HL-60/S4 treated with retinoic acid at 250 ng/mL for 4 days and 3 days (cell line): Measurements from ENCODE around the gene HHIP.

ENCODE experiments used
- in situ Hi-C: fragments of 300-500 bp; cut with MboI; formaldehyde crosslinking; loops from 2 replicates; pipeline ENCODE4 v1.7.0; 2022; ENCODE audit warnings: low sequenced_read_pairs

HHIP gene

GRCh38 chr4:144655491-144655890 is 9.5 kb downstream of the HHIP start:
- in situ Hi-C loops, result no loop called here

- in situ Hi-C loops, result no loop called here
Measured at GRCh38 chr4:144656850-144657249, 10.9 kb downstream of the HHIP start.

- in situ Hi-C loops, result no loop called here
Measured at GRCh38 chr4:144658015-144658567, 12.1 kb downstream of the HHIP start.

DNA sequence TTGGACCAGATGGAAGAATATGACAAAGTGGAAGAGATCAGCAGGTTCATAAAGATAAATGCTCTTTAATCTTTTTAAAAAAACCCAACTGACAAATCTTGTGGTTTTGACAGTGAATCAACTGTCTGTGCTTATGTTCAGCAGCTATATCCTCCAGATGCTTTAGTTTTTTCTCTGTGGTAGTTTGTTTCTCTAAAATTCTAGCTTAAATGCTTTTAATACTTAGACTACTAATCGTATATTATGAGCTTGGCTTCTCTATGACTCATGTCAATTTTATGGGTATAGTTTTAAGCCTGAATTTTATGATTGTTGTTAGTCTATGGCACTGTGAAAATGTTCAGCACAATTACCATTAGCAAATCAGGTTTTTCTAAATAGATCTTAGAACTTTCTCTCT is 12.9 kb downstream of the HHIP start:
- in situ Hi-C loops, result no loop called here

DNA sequence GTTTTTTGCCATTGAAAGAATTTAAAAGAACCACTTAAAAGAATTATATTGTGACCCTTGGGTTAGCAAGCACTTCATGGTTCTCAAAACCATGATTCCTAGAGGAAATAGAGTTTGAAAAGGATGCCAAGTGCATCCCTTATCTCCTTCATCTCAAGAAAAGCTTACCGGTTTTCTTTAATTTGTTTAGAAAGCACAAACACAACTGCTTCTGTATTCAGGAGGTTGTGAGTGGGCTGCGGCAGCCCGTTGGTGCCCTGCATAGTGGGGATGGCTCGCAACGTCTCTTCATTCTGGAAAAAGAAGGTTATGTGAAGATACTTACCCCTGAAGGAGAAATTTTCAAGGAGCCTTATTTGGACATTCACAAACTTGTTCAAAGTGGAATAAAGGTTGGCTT is 13.5 kb downstream of the HHIP start:
- in situ Hi-C loops, result no loop called here

- in situ Hi-C loops, result no loop called here
Measured at GRCh38 chr4:144663834-144664475, 18.0 kb downstream of the HHIP start.

DNA sequence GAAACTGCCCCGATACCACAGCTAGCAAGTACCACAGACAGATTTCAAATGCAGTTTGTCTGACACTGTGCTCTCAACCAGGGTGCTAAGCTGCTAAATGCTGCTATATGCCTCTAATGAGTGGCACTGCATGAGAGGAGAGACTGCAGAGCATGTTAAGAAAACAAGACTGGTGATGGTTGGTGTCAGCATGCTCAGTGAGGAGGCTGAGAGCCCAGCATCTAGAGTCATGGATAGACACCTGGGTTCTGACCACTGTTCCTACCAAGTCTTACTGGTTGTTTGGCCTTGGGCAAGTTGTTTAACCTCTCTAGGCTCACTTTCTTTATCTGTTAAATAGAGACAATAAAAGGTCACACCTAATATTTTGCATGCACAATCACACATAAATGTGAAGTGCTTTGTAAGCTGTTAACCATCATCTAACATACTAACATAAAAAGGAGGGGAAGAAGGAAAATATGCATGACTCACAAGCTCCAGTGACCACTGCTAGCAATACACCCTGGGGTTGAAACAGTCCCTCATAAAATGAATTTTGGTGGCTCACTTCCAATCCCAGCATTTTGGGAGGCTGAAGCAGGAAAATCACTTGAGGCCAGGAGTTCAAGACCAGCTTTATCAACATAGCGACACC is 20.7 kb downstream of the HHIP start:
- in situ Hi-C loops, result no loop called here

DNA sequence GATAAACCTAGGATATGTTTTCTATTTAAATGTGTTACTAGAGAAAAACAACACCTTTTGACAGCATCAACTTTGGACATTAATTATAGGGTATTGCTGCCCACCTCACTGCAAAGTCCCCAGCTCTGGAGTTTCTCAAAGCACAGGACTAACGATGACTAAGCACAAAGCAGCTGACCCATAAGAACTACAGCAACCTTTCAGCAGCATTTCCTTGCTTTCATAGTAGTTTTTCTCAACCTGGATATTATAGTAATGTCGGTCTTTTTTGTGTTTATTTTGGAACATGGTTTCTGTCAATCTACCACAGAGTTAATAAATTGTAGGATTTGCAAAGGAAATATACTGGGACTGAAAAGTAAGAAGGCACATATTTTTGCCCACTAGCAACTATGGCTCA is 21.5 kb downstream of the HHIP start:
- in situ Hi-C loops, result no loop called here

DNA sequence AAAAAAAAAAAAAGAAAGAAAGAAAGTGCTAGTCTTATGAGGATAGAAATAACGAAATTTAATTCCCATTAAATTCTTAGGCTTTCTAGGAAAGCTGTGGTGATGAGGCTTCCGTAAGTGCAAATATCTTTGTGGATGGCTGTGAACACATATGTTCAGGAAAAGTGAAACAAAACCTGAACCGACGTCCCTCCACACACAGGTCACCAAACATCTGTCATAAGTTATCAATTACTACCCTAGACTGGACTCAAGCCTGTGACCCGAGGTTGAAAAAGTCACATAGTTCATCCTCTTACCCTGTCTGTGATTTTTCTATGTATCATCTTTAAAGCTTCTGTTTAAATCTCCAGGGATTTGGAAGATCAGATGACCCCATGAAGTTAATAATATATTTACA is 24.8 kb downstream of the HHIP start:
- in situ Hi-C loops, result no loop called here

GRCh38 chr4:144674711-144675110 is 28.8 kb downstream of the HHIP start:
- in situ Hi-C loops, result no loop called here

- in situ Hi-C loops, result no loop called here
Measured at GRCh38 chr4:144681806-144682205, 35.9 kb downstream of the HHIP start.

GRCh38 chr4:144683516-144683915 is 37.6 kb downstream of the HHIP start:
- in situ Hi-C loops, result no loop called here

- in situ Hi-C loops, result no loop called here
Measured at GRCh38 chr4:144685911-144686310, 40.0 kb downstream of the HHIP start.

DNA sequence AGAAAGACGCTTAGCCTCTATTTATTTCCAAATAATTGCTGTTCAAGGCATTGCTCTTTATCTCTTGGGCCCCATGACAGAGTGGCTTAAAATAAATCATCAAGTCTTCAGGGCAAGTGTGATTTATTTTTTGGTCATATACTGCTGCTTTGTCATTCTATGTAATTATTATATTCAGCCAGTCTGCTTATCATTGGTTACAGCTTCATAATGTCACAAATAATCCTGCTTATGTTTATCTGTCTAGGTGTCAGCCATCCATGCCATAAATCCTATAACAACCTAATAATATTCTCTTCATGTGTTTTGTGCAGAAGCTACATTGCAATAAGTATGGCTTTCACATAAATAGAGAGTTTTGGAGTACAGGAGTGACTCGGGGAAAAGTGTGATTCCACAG is 41.0 kb downstream of the HHIP start:
- in situ Hi-C loops, result no loop called here

DNA sequence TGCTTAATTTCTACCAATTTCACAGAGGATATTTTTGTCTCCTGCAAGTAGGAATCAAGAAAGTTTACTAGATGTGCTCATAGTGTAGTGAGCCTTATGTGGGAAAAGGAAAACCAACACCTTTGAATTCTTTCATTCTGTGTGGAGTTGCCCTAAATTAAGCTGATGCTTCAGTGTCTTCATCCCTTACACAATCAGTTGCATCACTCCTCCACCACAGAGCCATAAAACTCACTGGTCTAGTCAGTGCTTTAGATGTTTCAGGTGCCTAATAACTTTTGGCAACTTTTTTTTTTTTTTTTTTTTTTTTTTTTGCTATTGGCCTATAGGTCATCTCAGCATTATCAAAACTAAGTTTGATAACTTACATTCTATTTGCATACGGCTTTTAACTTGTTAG is 41.5 kb downstream of the HHIP start:
- in situ Hi-C loops, result no loop called here

- in situ Hi-C loops, result no loop called here
Measured at GRCh38 chr4:144688035-144688569, 42.1 kb downstream of the HHIP start.

DNA sequence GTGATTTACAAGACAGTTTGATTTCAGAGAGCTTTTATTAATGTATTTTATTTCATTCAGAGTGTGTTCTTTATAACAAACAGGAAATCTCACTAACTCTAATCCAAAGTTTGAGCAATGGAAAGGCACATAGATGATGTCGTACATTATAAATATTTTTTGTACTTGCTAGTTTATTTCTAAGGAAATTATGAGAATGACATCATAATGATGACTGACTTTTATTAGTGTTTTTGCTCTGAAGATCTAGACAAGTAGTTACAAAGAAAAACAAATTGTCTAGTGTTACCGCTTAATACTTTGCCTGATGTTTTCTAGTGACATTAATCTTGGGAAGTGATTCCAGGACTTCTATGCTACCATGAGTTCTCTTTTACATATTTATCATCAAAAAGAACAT is 43.2 kb downstream of the HHIP start:
- in situ Hi-C loops, result no loop called here

DNA sequence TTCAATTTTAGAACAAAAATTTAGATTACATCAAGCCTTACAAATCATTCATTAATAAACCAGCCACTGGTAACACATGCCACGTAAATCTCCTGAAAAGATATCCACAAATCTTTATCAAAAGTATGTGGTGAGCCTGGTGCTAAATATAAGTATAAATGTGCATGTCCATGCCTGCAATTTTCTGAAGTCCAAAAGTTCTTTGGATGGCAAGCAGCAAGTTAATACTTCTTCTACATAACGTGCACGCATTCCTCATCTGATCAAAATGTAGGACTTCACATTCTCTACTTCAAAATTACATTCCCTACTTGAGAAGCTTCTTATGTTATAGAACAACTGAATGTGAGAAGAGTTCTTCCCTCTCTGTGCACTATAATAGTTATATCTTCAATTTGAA is 49.8 kb downstream of the HHIP start:
- in situ Hi-C loops, result no loop called here

- in situ Hi-C loops, result no loop called here
Measured at GRCh38 chr4:144696376-144696775, 50.4 kb downstream of the HHIP start.

GRCh38 chr4:144699565-144699964 is 53.6 kb downstream of the HHIP start:
- in situ Hi-C loops, result no loop called here

DNA sequence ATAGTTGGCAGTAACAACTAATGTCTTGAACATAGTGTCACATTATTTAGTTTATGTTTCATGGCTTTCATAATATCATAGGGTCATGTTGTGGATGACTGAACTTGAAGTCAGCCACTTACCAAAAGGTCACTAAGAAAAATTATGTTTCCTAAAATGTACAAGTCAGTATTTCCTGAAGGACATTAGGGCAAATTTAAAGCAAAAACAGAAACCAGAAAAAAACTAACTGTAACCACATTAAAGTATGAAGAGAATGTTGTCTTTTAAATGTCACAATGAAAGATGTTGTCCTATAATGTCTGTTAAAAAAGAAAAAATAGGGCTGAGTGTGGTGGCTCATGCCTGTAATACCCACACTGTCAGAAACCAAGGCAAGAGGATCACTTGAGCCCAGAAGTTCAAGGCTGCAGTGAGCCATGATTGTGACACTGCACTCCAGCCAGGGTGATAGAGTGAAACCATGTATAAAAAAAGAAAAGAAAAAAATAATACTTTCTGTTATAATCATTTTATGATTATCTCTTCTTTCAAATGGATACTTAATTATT is 55.8 kb downstream of the HHIP start:
- in situ Hi-C loops, result no loop called here

GRCh38 chr4:144703494-144703893 is 57.5 kb downstream of the HHIP start:
- in situ Hi-C loops, result no loop called here
